AG04449 (cell line): ENCODE data around the gene KCNQ1.

Experiments used
- CTCF ChIA-PET: fragments of 350-600 bp; formaldehyde crosslinking; extraction: SDS; loops from one replicate; lab custom pipeline; 2021; ENCODE audit warnings: antibody characterized with exemption; lab: Yijun Ruan, JAX
- POLR2A ChIA-PET: fragments of 400-600, 350-600 bp; formaldehyde crosslinking; extraction: SDS; loops from one replicate; lab custom pipeline; 2020; ENCODE audit warnings: antibody characterized with exemption, inconsistent platforms; lab: Yijun Ruan, JAX
- DNase-seq: peaks from one replicate; pipeline ENCODE4 v3.0.0-alpha.2; 2010; ENCODE audit warnings: low read depth, low spot score
- H3K4me3 ChIP-seq: 2 replicates; pipeline ENCODE4 v1.5.1; 2011; ENCODE audit warnings: low read depth, mild to moderate bottlenecking, control low read depth, low read length
- TF ChIP-seq, protein P1 (sequence below): IDR thresholded peaks from one replicate; pipeline ENCODE4 v1.5.1; 2011; ENCODE audit warnings: mild to moderate bottlenecking, moderate library complexity, low read length, control low read depth, inconsistent platforms; ENCODE audit not compliant: insufficient read depth; ENCODE audit errors: missing control alignments

KCNQ1 gene

GRCh38 chr11:2507945-2508749 lies 63.3 kb downstream of the KCNQ1 start:
- no peak overlapping the region for H3K4me3 ChIP-seq
- ChIA-PET POLR2A (no interaction called here), CTCF (no interaction called here)
- DNase-seq = no peak
- TF ChIP-seq, protein P1, sequence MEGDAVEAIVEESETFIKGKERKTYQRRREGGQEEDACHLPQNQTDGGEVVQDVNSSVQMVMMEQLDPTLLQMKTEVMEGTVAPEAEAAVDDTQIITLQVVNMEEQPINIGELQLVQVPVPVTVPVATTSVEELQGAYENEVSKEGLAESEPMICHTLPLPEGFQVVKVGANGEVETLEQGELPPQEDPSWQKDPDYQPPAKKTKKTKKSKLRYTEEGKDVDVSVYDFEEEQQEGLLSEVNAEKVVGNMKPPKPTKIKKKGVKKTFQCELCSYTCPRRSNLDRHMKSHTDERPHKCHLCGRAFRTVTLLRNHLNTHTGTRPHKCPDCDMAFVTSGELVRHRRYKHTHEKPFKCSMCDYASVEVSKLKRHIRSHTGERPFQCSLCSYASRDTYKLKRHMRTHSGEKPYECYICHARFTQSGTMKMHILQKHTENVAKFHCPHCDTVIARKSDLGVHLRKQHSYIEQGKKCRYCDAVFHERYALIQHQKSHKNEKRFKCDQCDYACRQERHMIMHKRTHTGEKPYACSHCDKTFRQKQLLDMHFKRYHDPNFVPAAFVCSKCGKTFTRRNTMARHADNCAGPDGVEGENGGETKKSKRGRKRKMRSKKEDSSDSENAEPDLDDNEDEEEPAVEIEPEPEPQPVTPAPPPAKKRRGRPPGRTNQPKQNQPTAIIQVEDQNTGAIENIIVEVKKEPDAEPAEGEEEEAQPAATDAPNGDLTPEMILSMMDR = no peak

GRCh38 chr11:2508793-2509192 lies 64.0 kb downstream of the KCNQ1 start:
- ChIA-PET CTCF (no interaction called here), POLR2A (no interaction called here)
- H3K4me3 ChIP-seq = no peak overlapping the region
- TF ChIP-seq, protein P1 = no peak
- no peak for DNase-seq

GRCh38 chr11:2509481-2510001 lies 64.7 kb downstream of the KCNQ1 start:
- CTCF ChIA-PET = no interaction called here
- no peak for DNase-seq
- POLR2A ChIA-PET = no interaction called here
- TF ChIP-seq, protein P1 = no peak
- no peak overlapping the region for H3K4me3 ChIP-seq

DNA sequence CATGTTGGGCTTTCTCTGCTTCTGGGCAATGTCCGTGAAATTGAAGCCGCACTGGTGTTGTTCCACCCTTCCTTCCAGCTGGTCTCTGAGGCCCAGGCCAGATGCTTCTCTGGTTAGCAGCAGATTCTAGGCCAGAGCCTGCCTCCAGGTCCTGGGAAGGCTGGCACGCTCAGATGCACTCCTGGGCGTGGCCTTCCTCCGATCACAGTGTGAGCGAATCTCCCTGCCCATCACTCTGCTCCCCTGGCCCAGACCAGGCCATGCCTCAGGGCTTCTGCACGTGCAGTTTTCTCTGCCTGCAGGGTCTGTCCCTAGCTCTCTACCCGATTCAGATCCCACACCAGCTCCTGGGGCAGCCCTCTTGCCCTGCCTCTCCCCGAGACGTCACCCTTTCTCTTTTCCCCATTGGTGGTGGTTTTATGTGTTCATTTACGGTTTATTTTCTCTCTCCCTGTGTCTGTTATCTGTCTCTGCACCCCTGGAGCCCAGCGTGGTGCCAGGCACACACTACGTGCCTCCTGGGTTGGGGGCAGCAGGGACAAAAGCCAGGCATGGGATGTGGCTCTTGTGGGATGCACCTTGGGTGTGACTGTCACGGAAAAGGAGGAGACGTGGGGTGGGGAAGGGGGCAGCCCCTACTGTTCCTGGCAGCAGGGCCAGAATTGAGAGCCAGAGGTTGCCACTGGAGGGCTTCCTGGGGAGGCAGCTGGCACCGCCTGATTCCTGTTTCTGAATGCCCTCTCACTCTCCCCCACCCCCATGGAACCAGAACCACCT lies 66.0 kb downstream of the KCNQ1 start:
- CTCF ChIA-PET = interaction anchor here (0.8 to 1.7 kb wide), 3 partner anchors 20 to 83 kb away, joined by 3 to 6 read pairs (median 4); no protein-coding TSS in a partner anchor
- POLR2A ChIA-PET = no interaction called here
- no peak overlapping the region for H3K4me3 ChIP-seq
- TF ChIP-seq, protein P1 = no peak
- no peak for DNase-seq

GRCh38 chr11:2511421-2512369 lies 66.9 kb downstream of the KCNQ1 start:
- TF ChIP-seq, protein P1 = no peak
- CTCF ChIA-PET = interaction anchor here (1.6 to 1.7 kb wide), 2 partner anchors 20 to 84 kb away, joined by 4 to 6 read pairs; no protein-coding TSS in a partner anchor
- DNase-seq = no peak
- POLR2A ChIA-PET = no interaction called here
- no peak overlapping the region for H3K4me3 ChIP-seq
